ENCODE data around the gene ALG6.
"Not testable (repeated sequence)": the region's sequence is repeated elsewhere in the genome, so short reads cannot be mapped to it uniquely, and the experiment has no call there.

The ALG6 gene

GRCh38 chr1:63328781-63329180 lies 38.6 kb upstream of the ALG6 start:
- DNase-seq, result no peak

GRCh38 chr1:63329621-63330330 lies 37.7 kb upstream of the ALG6 start:
- no peak for DNase-seq

- DNase-seq, result no peak
Measured at GRCh38 chr1:63330331-63330916, 37.0 kb upstream of the ALG6 start.

- DNase-seq, result no peak
Measured at GRCh38 chr1:63342402-63342801, 25.0 kb upstream of the ALG6 start.

GRCh38 chr1:63343922-63344321 lies 23.5 kb upstream of the ALG6 start:
- no peak for DNase-seq

GRCh38 chr1:63350320-63350719 lies 17.1 kb upstream of the ALG6 start:
- no peak for DNase-seq

DNA sequence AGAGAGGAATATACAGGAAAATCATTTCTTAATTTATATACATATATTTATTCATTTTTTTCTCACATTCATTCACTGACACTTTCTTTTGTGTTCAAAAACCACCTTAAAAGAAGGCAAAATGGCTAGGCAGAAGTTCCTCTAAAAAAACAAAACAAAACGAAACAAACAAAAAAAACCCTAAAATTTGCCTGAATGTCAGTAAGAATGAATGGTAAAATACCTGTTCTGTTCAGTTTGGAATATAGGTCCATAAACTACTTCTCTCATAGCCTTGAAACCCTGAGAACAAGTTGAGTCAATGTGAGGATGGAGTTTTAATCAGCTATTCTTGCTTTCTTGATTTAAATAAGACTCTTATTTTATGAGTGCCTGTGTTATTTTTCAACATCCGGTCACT lies 14.7 kb upstream of the ALG6 start:
- DNase-seq, result no peak

GRCh38 chr1:63356234-63356633 lies 11.2 kb upstream of the ALG6 start:
- DNase-seq, result not testable (repeated sequence)

DNA sequence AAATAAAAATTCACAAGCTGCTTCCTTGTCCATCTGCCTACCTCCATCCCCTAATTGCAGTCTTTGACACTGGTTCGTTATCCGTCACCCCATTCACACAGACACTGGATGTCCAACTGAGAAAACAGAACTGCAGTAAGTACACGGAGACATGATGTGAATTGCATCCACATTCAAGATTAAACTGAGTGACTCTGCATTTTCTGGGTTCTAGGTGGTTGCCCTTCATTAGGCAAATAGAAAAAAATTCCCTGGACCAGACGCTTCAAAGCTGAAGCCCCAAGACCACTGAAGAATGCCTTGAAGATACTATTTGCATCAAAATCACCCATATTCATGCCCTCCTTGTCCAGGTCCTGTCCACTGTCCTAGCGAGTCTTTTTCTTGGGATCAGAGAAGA lies 7.9 kb upstream of the ALG6 start:
- no peak for DNase-seq

GRCh38 chr1:63362073-63362472 lies 5.4 kb upstream of the ALG6 start:
- no peak for DNase-seq

- no peak for DNase-seq
Measured at GRCh38 chr1:63362578-63362977, 4.8 kb upstream of the ALG6 start.

DNA sequence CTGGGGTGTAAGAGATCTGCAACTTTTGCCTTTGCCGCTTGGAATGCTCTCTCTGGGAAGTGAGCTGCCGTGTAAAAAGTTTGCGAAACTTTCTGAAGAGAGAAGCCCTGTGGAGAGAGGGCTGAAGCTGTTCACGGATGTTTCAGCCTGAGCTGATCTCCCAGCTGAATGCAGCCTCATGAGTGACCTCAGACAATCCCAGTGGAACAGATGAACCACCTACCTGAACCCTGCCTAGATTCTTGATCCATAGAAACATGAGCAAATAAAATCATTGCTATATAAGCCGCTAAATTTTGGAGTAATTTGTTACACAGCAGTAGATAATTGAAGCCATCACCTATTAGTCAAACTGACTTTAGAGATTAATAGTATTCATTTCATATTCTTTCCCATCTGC lies 4.4 kb upstream of the ALG6 start:
- no peak for DNase-seq

DNA sequence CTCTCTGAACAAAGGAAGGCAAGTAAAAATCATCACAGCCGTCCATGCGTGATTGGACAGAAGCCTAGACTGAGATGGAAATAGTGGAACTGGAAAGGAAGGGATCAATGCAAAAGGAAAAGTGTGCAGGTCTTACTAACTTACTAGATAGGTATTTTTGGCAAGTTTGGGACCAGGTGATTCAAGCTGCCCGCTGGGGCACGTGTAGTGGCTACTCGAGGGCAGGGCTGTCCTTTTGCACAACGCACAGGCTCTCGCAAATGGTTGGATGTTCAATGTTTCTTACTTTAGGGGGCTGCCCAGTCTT lies 566 bp upstream of the ALG6 start:
- no peak for DNase-seq

- DNase-seq, result no peak
Measured at GRCh38 chr1:63368131-63368530, 704 bp downstream of the ALG6 start.

DNA sequence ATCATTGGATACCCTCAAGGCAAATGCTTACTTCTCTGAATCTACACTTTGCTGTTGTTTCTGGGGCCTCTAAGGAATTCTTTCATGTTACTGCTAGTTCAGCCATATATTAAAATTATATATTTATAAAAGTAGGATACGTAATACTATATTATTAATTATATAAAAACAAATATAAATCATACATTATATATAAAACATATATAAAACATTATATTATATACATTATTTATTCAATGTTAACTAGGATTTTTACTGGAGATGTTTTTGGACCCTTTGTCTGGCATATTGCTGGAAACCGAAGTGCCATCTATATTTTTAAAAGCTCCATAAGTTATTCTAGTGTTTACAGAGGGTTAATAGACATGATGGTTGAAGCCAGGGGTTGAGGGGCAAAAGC lies 12.2 kb downstream of the ALG6 start:
- DNase-seq, result no peak

GRCh38 chr1:63381741-63382140 lies 14.3 kb downstream of the ALG6 start:
- DNase-seq, result no peak

DNA sequence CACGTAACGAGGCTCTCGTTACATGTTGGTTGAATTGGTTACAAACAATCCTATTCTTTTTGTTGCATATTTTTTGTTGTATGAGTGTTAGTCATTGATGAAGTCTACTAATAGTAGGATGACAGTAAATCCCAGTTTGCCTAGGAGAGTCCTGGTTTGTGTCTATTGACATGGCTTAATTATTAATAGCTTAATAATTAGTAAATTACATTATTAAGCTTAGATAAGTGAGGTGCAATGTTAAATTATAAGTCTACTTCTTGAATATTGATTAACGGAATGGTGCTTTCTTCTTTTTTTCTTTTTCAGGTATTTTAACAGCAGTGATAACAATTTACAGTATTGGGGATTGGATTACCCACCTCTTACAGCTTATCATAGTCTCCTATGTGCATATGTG lies 34.5 kb downstream of the ALG6 start:
- DNase-seq, result no peak

DNA sequence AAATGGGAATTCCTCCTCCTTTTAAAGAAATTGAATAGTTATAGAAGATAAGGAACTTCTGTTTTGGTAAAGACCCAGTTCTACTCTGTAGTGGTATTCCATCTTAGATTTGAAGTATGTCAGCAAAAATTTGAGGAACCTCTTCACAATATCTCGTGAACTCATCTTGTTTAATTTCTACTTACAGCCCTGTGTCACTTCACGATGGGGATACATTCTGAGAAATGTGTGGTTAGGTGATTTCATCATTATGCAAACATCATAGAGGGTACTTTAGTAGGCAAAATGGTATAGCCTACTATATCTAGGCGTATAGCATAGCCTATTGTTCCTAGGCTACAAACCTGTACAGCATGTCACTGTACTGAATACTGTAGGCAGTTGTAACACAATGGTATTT lies 36.0 kb downstream of the ALG6 start:
- DNase-seq, result no peak

- no peak for DNase-seq
Measured at GRCh38 chr1:63405021-63405420, 37.6 kb downstream of the ALG6 start.

- no peak for DNase-seq
Measured at GRCh38 chr1:63405987-63406386, 38.6 kb downstream of the ALG6 start.

- no peak for DNase-seq
Measured at GRCh38 chr1:63407002-63407401, 39.6 kb downstream of the ALG6 start.

- DNase-seq, result no peak
Measured at GRCh38 chr1:63408331-63408730, 40.9 kb downstream of the ALG6 start.

DNA sequence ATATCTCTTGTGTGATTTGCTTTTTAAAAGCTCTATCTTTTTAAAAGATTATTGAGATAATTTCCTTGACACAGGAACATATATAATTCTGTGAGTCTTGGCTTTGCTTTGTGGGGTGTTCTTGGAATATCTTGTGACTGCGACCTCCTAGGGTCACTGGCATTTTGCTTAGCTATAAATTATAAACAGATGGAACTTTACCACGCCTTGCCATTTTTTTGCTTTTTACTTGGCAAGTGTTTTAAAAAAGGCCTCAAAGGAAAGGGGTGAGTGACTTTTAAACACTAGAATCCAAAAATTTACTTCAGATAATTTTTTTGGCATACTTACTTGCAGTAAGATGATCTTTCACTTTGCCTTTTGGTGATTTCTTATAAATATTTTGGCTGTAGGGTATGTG lies 43.6 kb downstream of the ALG6 start:
- no peak for DNase-seq

- DNase-seq, result no peak
Measured at GRCh38 chr1:63413394-63413793, 46.0 kb downstream of the ALG6 start.

DNA sequence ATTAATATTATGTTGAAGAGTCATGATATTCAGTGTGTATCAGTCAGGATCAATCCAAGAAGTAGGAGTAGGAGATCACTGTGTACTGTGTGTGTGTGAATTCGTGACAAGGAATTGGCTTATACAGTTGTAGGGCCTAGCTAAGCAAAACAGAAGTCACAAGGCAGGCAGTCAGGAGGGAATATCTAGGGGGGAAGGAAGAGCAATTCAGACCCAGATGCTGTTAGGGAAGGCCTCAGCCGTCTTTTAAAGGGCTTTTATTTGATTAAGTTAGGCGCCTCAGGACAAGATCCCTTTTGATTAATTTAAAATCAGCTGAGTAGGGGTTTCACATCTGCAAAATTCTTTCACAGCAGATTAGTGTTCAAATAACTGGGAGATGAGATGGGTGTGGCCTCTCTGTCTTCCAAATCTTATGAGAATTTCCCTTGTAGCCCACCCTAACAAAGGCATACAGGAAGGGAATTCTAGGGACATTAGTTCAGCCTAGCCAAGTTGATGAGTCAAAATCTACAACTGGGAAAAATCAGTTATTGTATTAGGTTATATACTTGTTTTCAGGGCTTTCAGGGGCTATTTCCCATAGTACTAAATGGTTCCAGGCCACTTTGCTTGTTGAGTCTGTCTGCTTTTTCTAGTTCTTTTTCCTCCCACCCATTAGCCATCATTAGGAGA lies 47.4 kb downstream of the ALG6 start:
- no peak for DNase-seq

All from activated effector memory CD4-positive, alpha-beta T cell treated with Interleukin-2 at 50 U/mL for 16 hours (primary cell).